ENCODE results near the gene ZNF217.

GRCh38 chr20:53628076-53628475 is 34.4 kb upstream of the ZNF217 start:
- TF ChIP-seq, protein P1, sequence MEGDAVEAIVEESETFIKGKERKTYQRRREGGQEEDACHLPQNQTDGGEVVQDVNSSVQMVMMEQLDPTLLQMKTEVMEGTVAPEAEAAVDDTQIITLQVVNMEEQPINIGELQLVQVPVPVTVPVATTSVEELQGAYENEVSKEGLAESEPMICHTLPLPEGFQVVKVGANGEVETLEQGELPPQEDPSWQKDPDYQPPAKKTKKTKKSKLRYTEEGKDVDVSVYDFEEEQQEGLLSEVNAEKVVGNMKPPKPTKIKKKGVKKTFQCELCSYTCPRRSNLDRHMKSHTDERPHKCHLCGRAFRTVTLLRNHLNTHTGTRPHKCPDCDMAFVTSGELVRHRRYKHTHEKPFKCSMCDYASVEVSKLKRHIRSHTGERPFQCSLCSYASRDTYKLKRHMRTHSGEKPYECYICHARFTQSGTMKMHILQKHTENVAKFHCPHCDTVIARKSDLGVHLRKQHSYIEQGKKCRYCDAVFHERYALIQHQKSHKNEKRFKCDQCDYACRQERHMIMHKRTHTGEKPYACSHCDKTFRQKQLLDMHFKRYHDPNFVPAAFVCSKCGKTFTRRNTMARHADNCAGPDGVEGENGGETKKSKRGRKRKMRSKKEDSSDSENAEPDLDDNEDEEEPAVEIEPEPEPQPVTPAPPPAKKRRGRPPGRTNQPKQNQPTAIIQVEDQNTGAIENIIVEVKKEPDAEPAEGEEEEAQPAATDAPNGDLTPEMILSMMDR (IDR thresholded peaks at IDR 0.05) = no peak
- TF ChIP-seq POLR2A (IDR thresholded peaks at IDR 0.05) = no peak

All from body of pancreas (tissue), 4 donors.